ENCODE results near the gene MFN1.

DNA sequence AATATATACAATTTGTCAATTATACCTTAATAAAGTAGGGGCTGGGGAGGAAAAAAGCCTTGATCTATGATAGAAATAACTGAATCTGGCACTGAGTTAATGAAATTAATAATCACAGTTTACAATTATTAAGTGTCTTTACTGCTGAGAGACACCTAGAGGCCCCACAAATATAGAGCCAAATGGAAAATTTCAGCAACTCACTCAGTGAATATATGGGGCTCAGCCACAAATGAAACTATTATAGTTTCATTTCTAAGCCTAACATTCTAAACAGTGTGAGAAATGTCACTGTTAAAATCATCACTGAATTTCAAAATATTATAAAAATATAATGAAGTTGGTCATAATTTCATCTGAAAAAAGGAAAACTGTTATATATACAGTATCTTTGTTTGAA is 63.5 kb downstream of the MFN1 start:
- TF ChIP-seq, protein P1, sequence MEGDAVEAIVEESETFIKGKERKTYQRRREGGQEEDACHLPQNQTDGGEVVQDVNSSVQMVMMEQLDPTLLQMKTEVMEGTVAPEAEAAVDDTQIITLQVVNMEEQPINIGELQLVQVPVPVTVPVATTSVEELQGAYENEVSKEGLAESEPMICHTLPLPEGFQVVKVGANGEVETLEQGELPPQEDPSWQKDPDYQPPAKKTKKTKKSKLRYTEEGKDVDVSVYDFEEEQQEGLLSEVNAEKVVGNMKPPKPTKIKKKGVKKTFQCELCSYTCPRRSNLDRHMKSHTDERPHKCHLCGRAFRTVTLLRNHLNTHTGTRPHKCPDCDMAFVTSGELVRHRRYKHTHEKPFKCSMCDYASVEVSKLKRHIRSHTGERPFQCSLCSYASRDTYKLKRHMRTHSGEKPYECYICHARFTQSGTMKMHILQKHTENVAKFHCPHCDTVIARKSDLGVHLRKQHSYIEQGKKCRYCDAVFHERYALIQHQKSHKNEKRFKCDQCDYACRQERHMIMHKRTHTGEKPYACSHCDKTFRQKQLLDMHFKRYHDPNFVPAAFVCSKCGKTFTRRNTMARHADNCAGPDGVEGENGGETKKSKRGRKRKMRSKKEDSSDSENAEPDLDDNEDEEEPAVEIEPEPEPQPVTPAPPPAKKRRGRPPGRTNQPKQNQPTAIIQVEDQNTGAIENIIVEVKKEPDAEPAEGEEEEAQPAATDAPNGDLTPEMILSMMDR (IDR thresholded peaks at IDR 0.05; ENCODE audit: insufficient read depth, low read length): no peak
- no peak for TF ChIP-seq POLR2AphosphoS5 (IDR thresholded peaks at IDR 0.05; ENCODE audit: low read depth)
- no peak for TF ChIP-seq GABPA (IDR thresholded peaks at IDR 0.05; ENCODE audit: low read depth)
- TF ChIP-seq, protein P2, sequence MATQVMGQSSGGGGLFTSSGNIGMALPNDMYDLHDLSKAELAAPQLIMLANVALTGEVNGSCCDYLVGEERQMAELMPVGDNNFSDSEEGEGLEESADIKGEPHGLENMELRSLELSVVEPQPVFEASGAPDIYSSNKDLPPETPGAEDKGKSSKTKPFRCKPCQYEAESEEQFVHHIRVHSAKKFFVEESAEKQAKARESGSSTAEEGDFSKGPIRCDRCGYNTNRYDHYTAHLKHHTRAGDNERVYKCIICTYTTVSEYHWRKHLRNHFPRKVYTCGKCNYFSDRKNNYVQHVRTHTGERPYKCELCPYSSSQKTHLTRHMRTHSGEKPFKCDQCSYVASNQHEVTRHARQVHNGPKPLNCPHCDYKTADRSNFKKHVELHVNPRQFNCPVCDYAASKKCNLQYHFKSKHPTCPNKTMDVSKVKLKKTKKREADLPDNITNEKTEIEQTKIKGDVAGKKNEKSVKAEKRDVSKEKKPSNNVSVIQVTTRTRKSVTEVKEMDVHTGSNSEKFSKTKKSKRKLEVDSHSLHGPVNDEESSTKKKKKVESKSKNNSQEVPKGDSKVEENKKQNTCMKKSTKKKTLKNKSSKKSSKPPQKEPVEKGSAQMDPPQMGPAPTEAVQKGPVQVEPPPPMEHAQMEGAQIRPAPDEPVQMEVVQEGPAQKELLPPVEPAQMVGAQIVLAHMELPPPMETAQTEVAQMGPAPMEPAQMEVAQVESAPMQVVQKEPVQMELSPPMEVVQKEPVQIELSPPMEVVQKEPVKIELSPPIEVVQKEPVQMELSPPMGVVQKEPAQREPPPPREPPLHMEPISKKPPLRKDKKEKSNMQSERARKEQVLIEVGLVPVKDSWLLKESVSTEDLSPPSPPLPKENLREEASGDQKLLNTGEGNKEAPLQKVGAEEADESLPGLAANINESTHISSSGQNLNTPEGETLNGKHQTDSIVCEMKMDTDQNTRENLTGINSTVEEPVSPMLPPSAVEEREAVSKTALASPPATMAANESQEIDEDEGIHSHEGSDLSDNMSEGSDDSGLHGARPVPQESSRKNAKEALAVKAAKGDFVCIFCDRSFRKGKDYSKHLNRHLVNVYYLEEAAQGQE (IDR thresholded peaks at IDR 0.05; ENCODE audit: insufficient replicate concordance, low read depth): no peak
